ENCODE measurements around the gene LRRIQ3.

- TF ChIP-seq, protein P1, sequence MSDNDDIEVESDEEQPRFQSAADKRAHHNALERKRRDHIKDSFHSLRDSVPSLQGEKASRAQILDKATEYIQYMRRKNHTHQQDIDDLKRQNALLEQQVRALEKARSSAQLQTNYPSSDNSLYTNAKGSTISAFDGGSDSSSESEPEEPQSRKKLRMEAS (IDR thresholded peaks at IDR 0.05), result no peak
- no peak for TF ChIP-seq EP300 (IDR thresholded peaks at IDR 0.05; ENCODE audit: borderline replicate concordance)
- no peak for TF ChIP-seq YY1 (IDR thresholded peaks at IDR 0.05; ENCODE audit: low read depth)
- TF ChIP-seq REST (IDR thresholded peaks at IDR 0.05; ENCODE audit: low read depth), result no peak
Measured at GRCh38 chr1:74050386-74050785, 147.6 kb downstream of the LRRIQ3 start.
